Stomach (tissue), 9 donors: ENCODE results near the gene PDXP. TPM values are rescaled to one million over a fixed set of nuclear protein-coding genes. Genes with fewer than 3 reads are reported as not detected.
"Not testable (repeated sequence)": the region's sequence is repeated elsewhere in the genome, so short reads cannot be mapped to it uniquely, and the experiment has no call there.

Experiments
- DNase-seq, 2 donors: peaks; one replicate each; pipeline versions ENCODE4 v3.0.0 to v3.0.0-alpha.2; 2013 to 2019
- H3K27ac ChIP-seq, 5 donors: fragments of 200-600 bp in 4 of 5; sonication (generic) in 4 of 5; one replicate each; pipeline ENCODE4 v1.5.1; 2013 to 2019; ENCODE audit warnings: mild to moderate bottlenecking in 1 of 5, moderate library complexity in 1 of 5
- H3K27me3 ChIP-seq, 3 donors: fragments of 200-600 bp; sonication (generic); one replicate each; pipeline ENCODE4 v1.5.1; 2017 to 2019; ENCODE audit warnings: mixed run types in 1 of 3
- H3K36me3 ChIP-seq, 4 donors: fragments of 200-600 bp; sonication (generic); 1 replicate in 3 of 4; 2 replicates in 1 of 4; pipeline ENCODE4 v1.5.1; 2016 to 2019
- H3K4me1 ChIP-seq, 4 donors: fragments of 200-600 bp; sonication (generic); one replicate each; pipeline ENCODE4 v1.5.1; 2016 to 2019
- H3K4me3 ChIP-seq, 4 donors: fragments of 200-600 bp; sonication (generic) in 3 of 4; one replicate each; pipeline ENCODE4 v1.5.1; 2016 to 2019; ENCODE audit warnings: mild to moderate bottlenecking in 1 of 4
- H3K9me3 ChIP-seq, 4 donors: fragments of 200-600 bp; sonication (generic); one replicate each; pipeline ENCODE4 v1.5.1; 2016 to 2019
- EP300 ChIP-seq: sonication (generic); formaldehyde crosslinking; IDR thresholded peaks from one replicate; pipeline ENCODE4 v1.6.1; 2017; ENCODE audit warnings: antibody characterized with exemption
- POLR2A ChIP-seq, 4 donors: fragments of 450-650 bp; IDR thresholded peaks; one replicate each; pipeline ENCODE4 v1.6.1; 2016; ENCODE audit warnings: antibody characterized with exemption in 4 of 4, control low read depth in 2 of 4, mild to moderate bottlenecking in 1 of 4, moderate library complexity in 1 of 4
- POLR2AphosphoS5 ChIP-seq, 3 donors: sonication (generic); formaldehyde crosslinking; IDR thresholded peaks; one replicate each; pipeline ENCODE4 v1.6.1; 2016; ENCODE audit warnings: antibody characterized with exemption in 3 of 3
- WGBS, 5 donors: extraction: QIAGEN DNeasy Blood & Tissue Kit in 3 of 5; methylation state at CpG; one replicate each; pipeline versions ENCODE4 v1.1.5 to v1.1.7; 2013 to 2018; 5-methylcytosine and 5-hydroxymethylcytosine counted together
- intact Hi-C: fragments of 100-400 bp; cut with DNase I; formaldehyde crosslinking; loops from one replicate; pipeline ENCODE4 v1.15.1; 2023; ENCODE audit warnings: low total_unique reads
- polyA plus RNA-seq, 3 donors: library from polyadenylated mRNA; stranded (reverse); fragments of 200-250 nt; gene quantifications; one replicate each; pipeline ENCODE4 v1.2.3, GENCODE V29; 2013
- total RNA-seq, 5 donors: library from RNA; depleted of rRNA; stranded (reverse); fragments of >200 nt; gene quantifications; one replicate each; pipeline versions ENCODE4 v1.1.0 to v1.2.3, GENCODE V29; 2014 to 2016
- TF ChIP-seq, protein P1 (sequence below), 7 experiments: fragments of 450-650 bp in 4 of 7; fragments of 200-600 bp in 3 of 7; sonication (generic) in 3 of 7; IDR thresholded peaks; one replicate each; pipeline ENCODE4 v1.5.1; 2016 to 2019; ENCODE audit warnings: antibody characterized with exemption in 7 of 7, control low read depth in 2 of 7, mild to moderate bottlenecking in 1 of 7
- donor health status: healthy with polysubstance abuse.
- donor health status: Bipolar disorder and iron deficiency.
- donor health status: healthy.

Gene PDXP
- total and polyA plus RNA-seq, 8 donors: 2.9 to 72.1 (median 6.8) TPM

GRCh38 chr22:37686002-37686982 lies 27.8 kb downstream of the PDXP start, which contains the start of gene NOL12:
Gene NOL12, plus strand, starts transcription at chr22:37686343. Its CDS starts 50 bp downstream, at chr22:37686393.
- TF ChIP-seq POLR2AphosphoS5 (IDR thresholded peaks at IDR 0.05) (peak; percentile 60 to 90 (median 68)), EP300 (no peak), POLR2A (IDR thresholded peaks at IDR 0.05) (no peak)
- TF ChIP-seq, protein P1, sequence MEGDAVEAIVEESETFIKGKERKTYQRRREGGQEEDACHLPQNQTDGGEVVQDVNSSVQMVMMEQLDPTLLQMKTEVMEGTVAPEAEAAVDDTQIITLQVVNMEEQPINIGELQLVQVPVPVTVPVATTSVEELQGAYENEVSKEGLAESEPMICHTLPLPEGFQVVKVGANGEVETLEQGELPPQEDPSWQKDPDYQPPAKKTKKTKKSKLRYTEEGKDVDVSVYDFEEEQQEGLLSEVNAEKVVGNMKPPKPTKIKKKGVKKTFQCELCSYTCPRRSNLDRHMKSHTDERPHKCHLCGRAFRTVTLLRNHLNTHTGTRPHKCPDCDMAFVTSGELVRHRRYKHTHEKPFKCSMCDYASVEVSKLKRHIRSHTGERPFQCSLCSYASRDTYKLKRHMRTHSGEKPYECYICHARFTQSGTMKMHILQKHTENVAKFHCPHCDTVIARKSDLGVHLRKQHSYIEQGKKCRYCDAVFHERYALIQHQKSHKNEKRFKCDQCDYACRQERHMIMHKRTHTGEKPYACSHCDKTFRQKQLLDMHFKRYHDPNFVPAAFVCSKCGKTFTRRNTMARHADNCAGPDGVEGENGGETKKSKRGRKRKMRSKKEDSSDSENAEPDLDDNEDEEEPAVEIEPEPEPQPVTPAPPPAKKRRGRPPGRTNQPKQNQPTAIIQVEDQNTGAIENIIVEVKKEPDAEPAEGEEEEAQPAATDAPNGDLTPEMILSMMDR (IDR thresholded peaks at IDR 0.05): peak in 1 of 7 experiments; percentile 36
- 2 to 3% (median 3%) methylated on average over 45 to 62 of the region's 62 CpGs for WGBS, 5 donors
- H3K4me3 ChIP-seq: peak within 1 kb of the TSS; percentile 85 to 99 (median 96)
- peaks cover 25 to 36% (median 35%) of the 10 kb centered on the region in 4 donors for H3K36me3 ChIP-seq
- no peaks in the 10 kb centered on the region for H3K27me3 ChIP-seq
- H3K4me1 ChIP-seq: peaks cover 27 to 46% (median 42%) of the 10 kb centered on the region in 4 donors
- intact Hi-C loops: no loop called here
- H3K27ac ChIP-seq: peak within 1 kb of the TSS; percentile 72 to 92 (median 90)
- DNase-seq: peak; percentile 85 to 95
- no peaks in the 10 kb centered on the region for H3K9me3 ChIP-seq

DNA sequence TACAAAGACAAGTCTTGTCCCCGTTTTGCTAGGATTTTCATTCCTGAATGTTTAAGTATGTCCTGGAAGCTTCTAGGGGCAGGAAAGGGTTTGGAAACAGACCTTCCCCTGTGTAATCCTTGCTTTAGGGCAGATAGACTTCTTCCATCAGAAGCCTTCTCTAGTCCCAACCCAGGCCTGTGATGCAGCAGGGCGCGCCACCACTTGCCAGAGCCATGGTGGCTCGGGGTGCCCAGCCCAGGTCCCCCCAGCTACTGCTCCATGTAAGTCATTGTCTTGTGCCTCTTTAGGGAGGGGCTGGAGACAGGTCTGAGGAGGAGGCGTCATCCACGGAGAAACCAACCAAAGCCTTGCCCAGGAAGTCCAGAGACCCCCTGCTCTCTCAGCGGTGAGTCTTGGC lies 31.9 kb downstream of the PDXP start:
- no peak for DNase-seq
- H3K36me3 ChIP-seq: peaks cover 51 to 72% (median 70%) of the 10 kb centered on the region in 4 donors
- intact Hi-C loops: no loop called here

DNA sequence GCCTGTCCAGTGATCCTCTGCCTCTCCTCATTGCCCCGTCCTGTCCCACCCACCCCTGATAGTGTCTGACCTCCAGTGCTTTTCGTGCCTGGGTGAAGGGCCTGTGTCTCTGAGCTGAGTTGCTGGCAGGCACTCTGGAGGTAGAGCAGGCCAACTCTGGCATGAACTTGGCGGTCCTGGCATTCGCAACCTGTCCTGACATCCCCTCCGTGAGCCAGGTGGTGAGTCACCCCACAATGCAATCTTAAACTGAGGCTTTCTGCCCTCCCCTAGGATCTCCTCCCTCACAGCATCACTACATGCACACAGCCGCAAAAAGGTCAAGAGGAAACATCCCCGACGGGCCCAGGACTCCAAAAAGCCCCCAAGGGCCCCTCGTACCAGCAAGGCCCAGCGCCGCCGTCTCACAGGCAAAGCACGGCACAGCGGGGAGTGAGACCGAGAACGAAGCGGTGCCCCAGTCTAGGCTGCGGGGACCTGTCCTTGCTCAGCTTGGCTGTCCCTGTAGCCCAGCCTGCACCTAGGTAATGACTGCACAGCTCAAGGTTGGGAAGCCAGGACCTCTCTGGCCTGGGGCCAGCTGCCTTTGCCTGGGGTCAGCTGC lies 32.5 kb downstream of the PDXP start:
- no peak for TF ChIP-seq EP300
- no peak for TF ChIP-seq POLR2AphosphoS5 (IDR thresholded peaks at IDR 0.05)
- no peak for TF ChIP-seq POLR2A (IDR thresholded peaks at IDR 0.05)
- H3K9me3 ChIP-seq: no peaks in the 10 kb centered on the region
- intact Hi-C loops: no loop called here
- H3K4me3 ChIP-seq: no peak overlapping the region
- no peak overlapping the region for H3K27ac ChIP-seq
- DNase-seq: no peak
- peaks cover 20 to 37% (median 34%) of the 10 kb centered on the region in 4 donors for H3K4me1 ChIP-seq
- H3K27me3 ChIP-seq: no peaks in the 10 kb centered on the region
- H3K36me3 ChIP-seq: peaks cover 51 to 72% (median 70%) of the 10 kb centered on the region in 4 donors
- WGBS, 5 donors: 80 to 97% (median 92%) methylated on average over 4 to 18 of the region's 18 CpGs

More for the DNA sequence above, 31.9 kb downstream of the PDXP start:
- no peak overlapping the region for H3K4me3 ChIP-seq
- WGBS, 5 donors: 88 to 95% (median 92%) methylated on average over 5 to 7 of the region's 7 CpGs
- peaks cover 20 to 37% (median 35%) of the 10 kb centered on the region in 4 donors for H3K4me1 ChIP-seq
- TF ChIP-seq EP300: no peak
- no peak for TF ChIP-seq POLR2A (IDR thresholded peaks at IDR 0.05)
- TF ChIP-seq, protein P1 (IDR thresholded peaks at IDR 0.05): no peak
- TF ChIP-seq POLR2AphosphoS5 (IDR thresholded peaks at IDR 0.05): no peak
- no peak overlapping the region for H3K27ac ChIP-seq
- no peaks in the 10 kb centered on the region for H3K27me3 ChIP-seq
- H3K9me3 ChIP-seq: no peaks in the 10 kb centered on the region

DNA sequence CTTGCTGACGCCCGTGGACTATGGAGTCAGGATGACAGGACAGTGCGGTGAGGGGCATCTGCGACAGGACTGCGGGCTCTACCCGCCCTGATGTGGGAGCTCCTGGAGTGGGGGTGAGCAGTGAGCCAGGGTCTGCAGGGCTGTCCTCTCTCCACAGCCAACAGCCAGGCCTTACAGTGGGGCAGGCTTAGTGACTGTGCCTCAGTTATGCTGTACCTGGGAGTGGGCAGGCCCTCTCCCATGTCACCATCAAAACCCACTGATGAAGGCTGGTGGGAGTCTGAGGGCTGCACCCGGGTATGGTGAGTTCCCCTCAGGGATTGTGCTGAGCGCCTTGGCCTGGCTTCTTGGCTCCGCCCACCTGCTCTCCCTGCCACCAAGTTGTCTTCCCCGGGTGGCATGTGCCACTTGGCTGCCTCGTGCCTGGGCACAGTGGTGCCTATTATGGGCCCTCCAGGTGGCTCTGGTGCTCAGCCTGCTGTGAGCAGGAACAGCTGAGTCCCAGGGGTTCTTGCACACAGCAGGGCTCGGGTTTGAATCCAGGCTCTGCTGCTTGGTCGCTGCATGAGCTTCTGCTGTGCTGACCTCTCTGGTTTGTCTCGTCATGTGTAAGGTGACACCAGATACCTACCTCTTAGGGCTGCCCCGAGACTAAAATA lies 34.2 kb downstream of the PDXP start:
- Histone ChIP-seq H3K36me3 (peaks cover 51 to 71% (median 70%) of the 10 kb centered on the region in 4 donors), H3K4me1 (peaks cover 20 to 41% (median 30%) of the 10 kb centered on the region in 4 donors), H3K27ac (no peak overlapping the region), H3K9me3 (no peaks in the 10 kb centered on the region), H3K4me3 (no peak overlapping the region), H3K27me3 (no peaks in the 10 kb centered on the region)
- TF ChIP-seq EP300: no peak
- WGBS, 5 donors: 89 to 95% (median 90%) methylated on average over 10 to 15 of the region's 15 CpGs
- intact Hi-C loops: no loop called here
- no peak for DNase-seq

DNA sequence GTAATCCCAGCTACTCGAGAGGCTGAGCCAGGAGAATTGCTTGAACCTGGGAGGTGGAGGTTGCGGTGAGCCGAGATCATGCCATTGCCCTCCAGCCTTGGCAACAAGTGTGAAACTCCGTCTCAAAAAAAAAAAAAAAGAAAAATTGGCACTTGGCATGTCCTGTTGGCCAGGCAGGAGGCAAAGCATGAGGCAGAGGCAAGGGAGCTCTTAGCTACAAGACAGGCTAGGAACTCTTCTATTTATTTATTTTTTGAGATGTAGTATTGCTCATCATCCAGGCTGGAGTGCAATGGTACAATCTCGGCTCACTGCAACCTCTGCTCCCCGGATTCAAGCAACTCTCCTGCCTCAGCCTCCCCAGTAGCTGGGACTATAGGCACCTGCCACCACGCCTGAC lies 35.6 kb downstream of the PDXP start:
- H3K4me3 ChIP-seq, H3K27me3 ChIP-seq, intact Hi-C loops, H3K9me3 ChIP-seq, H3K27ac ChIP-seq, DNase-seq: not testable (repeated sequence)
- WGBS, 5 donors: 75 to 87% (median 87%) methylated on average over 6 to 7 of the region's 7 CpGs
- peaks cover 13 to 28% (median 17%) of the 10 kb centered on the region in 4 donors for H3K4me1 ChIP-seq
- peaks cover 39 to 57% (median 56%) of the 10 kb centered on the region in 4 donors for H3K36me3 ChIP-seq

- H3K27me3 ChIP-seq, DNase-seq, intact Hi-C loops, H3K9me3 ChIP-seq: not testable (repeated sequence)
- peak overlapping the region; percentile 14 to 25 (median 14) for H3K4me3 ChIP-seq
- H3K36me3 ChIP-seq: peaks cover 26 to 36% (median 36%) of the 10 kb centered on the region in 4 donors
- 20 to 35% (median 28%) methylated on average over 13 of the region's 13 CpGs for WGBS, 5 donors
- peaks cover 15 to 33% (median 22%) of the 10 kb centered on the region in 4 donors for H3K4me1 ChIP-seq
- peak overlapping the region; percentile 4 to 68 (median 38) for H3K27ac ChIP-seq
These were observed 37.7 kb downstream of the PDXP start for GRCh38 chr22:37696260-37696656.
